ENCODE measurements around the gene DCBLD1. TPM values are rescaled to one million over a fixed set of nuclear protein-coding genes. Genes with fewer than 3 reads are reported as not detected.

DCBLD1 gene
- total RNA-seq, 1 experiment from 2014 or later = 19.5 TPM

- Histone ChIP-seq H3K9me2 (ENCODE audit: insufficient read depth) (no peaks in the 10 kb centered on the region), H3K27me3 (ENCODE audit: insufficient read depth, low read length) (no peaks in the 10 kb centered on the region), H3K9me3 (ENCODE audit: control insufficient read depth in 1 of 2, insufficient read depth in 1 of 2, low read depth in 1 of 2, low read length in 2 of 2) (no peaks in the 10 kb centered on the region), H2AFZ (ENCODE audit: low read depth, low read length, poor library complexity, severe bottlenecking) (no peak overlapping the region), H3K4me2 (ENCODE audit: low read length) (no peak overlapping the region), H3K27ac (ENCODE audit: low read depth, low read length) (no peak overlapping the region), H3K4me1 (ENCODE audit: control insufficient read depth in 1 of 2, insufficient read depth in 2 of 2, low read length in 2 of 2) (peaks cover 16 to 27% of the 10 kb centered on the region in 2 experiments), H3K36me3 (ENCODE audit: control insufficient read depth in 1 of 2, insufficient read depth in 2 of 2, low read length in 2 of 2) (0 out of 4 replicates have a peak, but pooled peaks cover 0 to 13% of the 10 kb centered on the region in 2 experiments), H3K9ac (ENCODE audit: low read length) (no peak overlapping the region), H4K20me1 (ENCODE audit: insufficient read depth) (no peaks in the 10 kb centered on the region), H3K79me2 (ENCODE audit: insufficient read depth, low read length) (no peaks in the 10 kb centered on the region), H3K4me3 (replicated peaks in 1 of 2; ENCODE audit: low read depth in 1 of 2, low read length in 2 of 2) (no peak overlapping the region)
- ChIA-PET CTCF (no interaction called here), POLR2A (no interaction called here), RAD21 (ENCODE audit: low non-redundant PET in 1 of 2, low total read pairs in 2 of 2, uncharacterized antibody in 2 of 2, unreplicated experiment in 2 of 2) (no interaction called here)
- no TSS peak for BruUV-seq (replicated peaks)
- ATAC-seq (no peak), DNase-seq (ENCODE audit: low read depth, low spot score) (no peak)
- intact Hi-C loops (cut with micrococcal nuclease) = no loop called here
- TF ChIP-seq ZBTB33 (IDR thresholded peaks at IDR 0.05; ENCODE audit: extremely low read depth, insufficient replicate concordance, low read length) = no peak
- TF ChIP-seq ZNF274 (IDR thresholded peaks at IDR 0.05; ENCODE audit: low read depth, low read length) = no peak
- no peak for TF ChIP-seq REST (IDR thresholded peaks at IDR 0.05; ENCODE audit: low read depth)
Observed at GRCh38 chr6:117550078-117550600, 67.7 kb downstream of the DCBLD1 start.
